ENCODE measurements around the gene FMO2.

FMO2 gene

DNA sequence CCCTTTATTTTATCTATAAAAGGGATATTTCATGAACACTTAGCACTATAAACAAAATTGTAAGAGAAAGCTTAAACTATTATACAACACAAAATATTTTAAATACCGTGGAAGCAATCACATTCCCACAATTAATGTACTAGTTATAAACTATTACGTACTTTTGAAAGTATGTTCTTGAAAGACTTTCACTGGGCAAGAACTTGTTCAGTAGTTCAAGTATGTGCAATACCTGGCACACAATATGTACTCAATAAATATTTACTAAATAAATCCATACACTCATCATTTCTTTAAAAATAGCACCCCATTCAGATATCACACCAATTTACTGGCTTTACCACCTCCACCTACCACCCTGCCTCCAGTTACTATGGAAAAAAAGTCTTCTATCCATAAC lies 12.6 kb upstream of the FMO2 start:
- DNase-seq (ENCODE audit: low read depth), result no peak
- no peak overlapping the region for H3K4me3 ChIP-seq (ENCODE audit: low read depth, low read length)
- TF ChIP-seq, protein P1, sequence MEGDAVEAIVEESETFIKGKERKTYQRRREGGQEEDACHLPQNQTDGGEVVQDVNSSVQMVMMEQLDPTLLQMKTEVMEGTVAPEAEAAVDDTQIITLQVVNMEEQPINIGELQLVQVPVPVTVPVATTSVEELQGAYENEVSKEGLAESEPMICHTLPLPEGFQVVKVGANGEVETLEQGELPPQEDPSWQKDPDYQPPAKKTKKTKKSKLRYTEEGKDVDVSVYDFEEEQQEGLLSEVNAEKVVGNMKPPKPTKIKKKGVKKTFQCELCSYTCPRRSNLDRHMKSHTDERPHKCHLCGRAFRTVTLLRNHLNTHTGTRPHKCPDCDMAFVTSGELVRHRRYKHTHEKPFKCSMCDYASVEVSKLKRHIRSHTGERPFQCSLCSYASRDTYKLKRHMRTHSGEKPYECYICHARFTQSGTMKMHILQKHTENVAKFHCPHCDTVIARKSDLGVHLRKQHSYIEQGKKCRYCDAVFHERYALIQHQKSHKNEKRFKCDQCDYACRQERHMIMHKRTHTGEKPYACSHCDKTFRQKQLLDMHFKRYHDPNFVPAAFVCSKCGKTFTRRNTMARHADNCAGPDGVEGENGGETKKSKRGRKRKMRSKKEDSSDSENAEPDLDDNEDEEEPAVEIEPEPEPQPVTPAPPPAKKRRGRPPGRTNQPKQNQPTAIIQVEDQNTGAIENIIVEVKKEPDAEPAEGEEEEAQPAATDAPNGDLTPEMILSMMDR (IDR thresholded peaks at IDR 0.05; ENCODE audit: control insufficient read depth, extremely low read depth, insufficient read depth), result no peak

DNA sequence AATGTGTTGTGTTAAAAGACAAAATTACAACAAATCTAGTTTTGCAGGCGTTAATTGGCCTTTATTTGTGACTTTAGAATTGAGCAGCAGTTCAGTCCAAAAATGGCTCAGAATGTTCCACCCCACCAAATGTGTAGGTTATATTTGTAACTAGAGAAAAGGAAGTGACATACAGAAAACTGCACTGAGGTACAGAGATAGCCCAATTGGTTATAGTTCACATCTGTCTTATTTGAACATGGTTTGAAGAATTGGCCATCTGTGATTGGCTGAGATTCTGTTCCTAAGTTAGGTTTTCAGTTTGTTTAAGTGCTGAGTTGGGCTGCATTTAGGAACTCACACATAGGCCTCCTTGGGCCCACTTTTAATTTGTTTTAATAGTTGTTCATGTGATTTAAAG lies 12.0 kb upstream of the FMO2 start:
- no peak for DNase-seq (ENCODE audit: low read depth)
- TF ChIP-seq, protein P1 (IDR thresholded peaks at IDR 0.05; ENCODE audit: control insufficient read depth, extremely low read depth, insufficient read depth), result no peak

GRCh38 chr1:171174560-171175294 lies 10.4 kb upstream of the FMO2 start:
- DNase-seq (ENCODE audit: low read depth), result no peak
- TF ChIP-seq, protein P1 (IDR thresholded peaks at IDR 0.05; ENCODE audit: control insufficient read depth, extremely low read depth, insufficient read depth), result no peak
- H3K4me3 ChIP-seq (ENCODE audit: low read depth, low read length), result no peak overlapping the region

More for the DNA sequence above, 12.0 kb upstream of the FMO2 start:
- no peak overlapping the region for H3K4me3 ChIP-seq (ENCODE audit: low read depth, low read length)

DNA sequence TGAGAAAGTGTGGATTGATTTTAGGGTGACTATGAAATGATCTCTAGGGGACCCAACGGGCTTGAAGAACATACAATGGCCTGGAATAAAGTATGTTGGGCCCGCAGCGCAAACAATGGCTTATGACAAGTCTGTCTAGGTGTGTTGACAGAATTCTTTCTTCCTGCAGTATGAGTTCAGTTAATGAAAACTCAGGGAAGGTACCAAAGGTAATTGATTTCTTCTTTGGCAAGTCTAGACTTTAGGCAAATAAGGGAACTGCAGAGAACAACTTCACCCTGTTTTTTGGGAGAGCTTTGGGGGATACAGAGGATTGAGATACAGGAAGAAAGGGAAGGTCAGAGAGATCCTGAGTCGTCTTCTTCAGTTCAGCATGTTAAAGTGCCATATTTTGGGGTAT lies 7.8 kb upstream of the FMO2 start:
- no peak for DNase-seq (ENCODE audit: low read depth)
- TF ChIP-seq, protein P1 (IDR thresholded peaks at IDR 0.05; ENCODE audit: control insufficient read depth, extremely low read depth, insufficient read depth), result no peak
- no peak overlapping the region for H3K4me3 ChIP-seq (ENCODE audit: low read depth, low read length)

GRCh38 chr1:171179318-171180227 lies 5.5 kb upstream of the FMO2 start:
- TF ChIP-seq, protein P1 (IDR thresholded peaks at IDR 0.05; ENCODE audit: control insufficient read depth, extremely low read depth, insufficient read depth), result no peak
- DNase-seq (ENCODE audit: low read depth), result no peak
- H3K4me3 ChIP-seq (ENCODE audit: low read depth, low read length), result no peak overlapping the region

- TF ChIP-seq, protein P1 (IDR thresholded peaks at IDR 0.05; ENCODE audit: control insufficient read depth, extremely low read depth, insufficient read depth), result no peak
- no peak for DNase-seq (ENCODE audit: low read depth)
Measured at GRCh38 chr1:171180670-171181069, 4.4 kb upstream of the FMO2 start.

More at GRCh38 chr1:171180670-171181069, 4.4 kb upstream of the FMO2 start:
- H3K4me3 ChIP-seq (ENCODE audit: low read depth, low read length), result no peak overlapping the region
